AG04449 (cell line): ENCODE data around the gene GCG.

Source experiments
- CTCF ChIA-PET: fragments of 350-600 bp; formaldehyde crosslinking; extraction: SDS; loops from one replicate; lab custom pipeline; 2021; ENCODE audit warnings: antibody characterized with exemption; lab: Yijun Ruan, JAX
- POLR2A ChIA-PET: fragments of 400-600, 350-600 bp; formaldehyde crosslinking; extraction: SDS; loops from one replicate; lab custom pipeline; 2020; ENCODE audit warnings: antibody characterized with exemption, inconsistent platforms; lab: Yijun Ruan, JAX
- DNase-seq: peaks from one replicate; pipeline ENCODE4 v3.0.0-alpha.2; 2010; ENCODE audit warnings: low read depth, low spot score
- H3K4me3 ChIP-seq: 2 replicates; pipeline ENCODE4 v1.5.1; 2011; ENCODE audit warnings: low read depth, mild to moderate bottlenecking, control low read depth, low read length
- CTCF ChIP-seq: IDR thresholded peaks from one replicate; pipeline ENCODE4 v1.5.1; 2011; ENCODE audit warnings: mild to moderate bottlenecking, moderate library complexity, low read length, control low read depth, inconsistent platforms; ENCODE audit not compliant: insufficient read depth; ENCODE audit errors: missing control alignments

Gene GCG

GRCh38 chr2:162106746-162107145, 45.3 kb downstream of the GCG start:
- CTCF ChIA-PET, result no interaction called here
- DNase-seq, result no peak
- TF ChIP-seq CTCF, result no peak
- no peak overlapping the region for H3K4me3 ChIP-seq
- POLR2A ChIA-PET, result no interaction called here

GRCh38 chr2:162106146-162106551, 45.9 kb downstream of the GCG start:
- DNase-seq, result peak; percentile 4
- H3K4me3 ChIP-seq, result no peak overlapping the region
- no peak for TF ChIP-seq CTCF
- ChIA-PET CTCF (no interaction called here), POLR2A (no interaction called here)

GRCh38 chr2:162103443-162104009, 48.5 kb downstream of the GCG start:
- no peak for TF ChIP-seq CTCF
- ChIA-PET POLR2A (no interaction called here), CTCF (interaction anchor here (1.0 to 1.1 kb wide), 2 partner anchors 19 to 21 kb away, joined by 3 to 4 read pairs; no protein-coding TSS in a partner anchor)
- H3K4me3 ChIP-seq, result no peak overlapping the region
- no peak for DNase-seq

GRCh38 chr2:162100579-162100978, 51.5 kb downstream of the GCG start:
- TF ChIP-seq CTCF, result no peak
- no peak overlapping the region for H3K4me3 ChIP-seq
- no peak for DNase-seq
- ChIA-PET CTCF (no interaction called here), POLR2A (no interaction called here)

GRCh38 chr2:162099836-162100235, 52.2 kb downstream of the GCG start:
- TF ChIP-seq CTCF, result no peak
- ChIA-PET CTCF (no interaction called here), POLR2A (no interaction called here)
- H3K4me3 ChIP-seq, result no peak overlapping the region
- no peak for DNase-seq
